PC-3 (cell line): ENCODE data around the gene ZFP1.

ENCODE experiments used
- EZH2 ChIP-seq: fragments of 300-600 bp; sonication (generic); IDR thresholded peaks from one replicate; pipeline ENCODE4 v1.6.1; 2017; ENCODE audit warnings: antibody characterized with exemption, mild to moderate bottlenecking, low read length; ENCODE audit not compliant: unreplicated experiment
- TF ChIP-seq, protein P1 (sequence below): fragments of 300-600 bp; sonication (generic); conservative IDR thresholded peaks from 2 replicates; pipeline ENCODE4 v1.5.1; 2017; ENCODE audit warnings: antibody characterized with exemption, low read depth, mild to moderate bottlenecking, low read length

DNA sequence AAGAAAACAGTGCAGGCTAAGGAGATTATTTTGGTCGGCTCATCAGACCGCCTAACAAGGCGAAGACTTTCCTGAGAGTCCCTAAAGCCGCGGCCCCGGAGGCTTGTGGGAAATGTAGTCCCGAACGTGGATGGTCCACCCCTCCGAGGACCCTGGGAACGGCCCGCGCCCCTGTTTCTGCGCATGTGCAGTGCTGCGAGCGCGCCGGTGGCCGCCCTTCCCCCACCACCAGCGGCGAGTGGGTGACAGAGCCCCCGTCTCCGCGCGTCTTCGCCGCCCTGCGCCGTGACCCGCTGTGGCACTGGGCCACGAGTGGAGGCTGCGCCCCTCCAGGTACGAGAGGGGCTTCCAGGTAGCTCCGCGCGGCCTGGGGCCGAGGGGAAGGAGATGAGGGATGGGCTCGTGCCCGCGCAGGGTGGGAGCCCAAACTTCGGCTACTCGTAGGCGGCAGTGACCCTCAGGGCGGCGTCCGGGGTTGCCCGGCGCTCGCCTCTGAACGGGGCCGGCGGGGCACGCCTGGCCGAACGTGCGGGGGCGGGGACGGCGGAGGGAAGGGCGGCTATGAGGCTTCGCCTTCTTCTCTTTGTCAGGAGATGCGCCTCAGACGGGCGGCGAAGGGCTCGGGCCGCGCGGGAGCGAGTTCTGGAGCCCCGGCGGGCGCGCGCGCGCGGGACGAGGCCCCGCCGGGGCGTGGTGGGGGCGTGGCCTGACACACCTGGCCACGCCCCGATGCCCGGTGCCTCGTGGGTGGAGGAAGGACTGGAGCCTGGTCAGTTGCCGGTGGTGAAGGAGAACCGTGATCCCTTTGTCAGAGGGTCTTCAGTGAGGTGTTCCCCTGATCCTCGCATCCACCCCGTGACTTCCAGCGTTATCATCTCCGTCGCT is at the start of gene ZFP1:
- TF ChIP-seq, protein P1, sequence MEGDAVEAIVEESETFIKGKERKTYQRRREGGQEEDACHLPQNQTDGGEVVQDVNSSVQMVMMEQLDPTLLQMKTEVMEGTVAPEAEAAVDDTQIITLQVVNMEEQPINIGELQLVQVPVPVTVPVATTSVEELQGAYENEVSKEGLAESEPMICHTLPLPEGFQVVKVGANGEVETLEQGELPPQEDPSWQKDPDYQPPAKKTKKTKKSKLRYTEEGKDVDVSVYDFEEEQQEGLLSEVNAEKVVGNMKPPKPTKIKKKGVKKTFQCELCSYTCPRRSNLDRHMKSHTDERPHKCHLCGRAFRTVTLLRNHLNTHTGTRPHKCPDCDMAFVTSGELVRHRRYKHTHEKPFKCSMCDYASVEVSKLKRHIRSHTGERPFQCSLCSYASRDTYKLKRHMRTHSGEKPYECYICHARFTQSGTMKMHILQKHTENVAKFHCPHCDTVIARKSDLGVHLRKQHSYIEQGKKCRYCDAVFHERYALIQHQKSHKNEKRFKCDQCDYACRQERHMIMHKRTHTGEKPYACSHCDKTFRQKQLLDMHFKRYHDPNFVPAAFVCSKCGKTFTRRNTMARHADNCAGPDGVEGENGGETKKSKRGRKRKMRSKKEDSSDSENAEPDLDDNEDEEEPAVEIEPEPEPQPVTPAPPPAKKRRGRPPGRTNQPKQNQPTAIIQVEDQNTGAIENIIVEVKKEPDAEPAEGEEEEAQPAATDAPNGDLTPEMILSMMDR, result no peak
- no peak for TF ChIP-seq EZH2
